ENCODE results near the gene KLK14. TPM values are rescaled to one million over a fixed set of nuclear protein-coding genes. Genes with fewer than 3 reads are reported as not detected.

The KLK14 gene
- total RNA-seq, 4 donors from 2014 or later: not detected

DNA sequence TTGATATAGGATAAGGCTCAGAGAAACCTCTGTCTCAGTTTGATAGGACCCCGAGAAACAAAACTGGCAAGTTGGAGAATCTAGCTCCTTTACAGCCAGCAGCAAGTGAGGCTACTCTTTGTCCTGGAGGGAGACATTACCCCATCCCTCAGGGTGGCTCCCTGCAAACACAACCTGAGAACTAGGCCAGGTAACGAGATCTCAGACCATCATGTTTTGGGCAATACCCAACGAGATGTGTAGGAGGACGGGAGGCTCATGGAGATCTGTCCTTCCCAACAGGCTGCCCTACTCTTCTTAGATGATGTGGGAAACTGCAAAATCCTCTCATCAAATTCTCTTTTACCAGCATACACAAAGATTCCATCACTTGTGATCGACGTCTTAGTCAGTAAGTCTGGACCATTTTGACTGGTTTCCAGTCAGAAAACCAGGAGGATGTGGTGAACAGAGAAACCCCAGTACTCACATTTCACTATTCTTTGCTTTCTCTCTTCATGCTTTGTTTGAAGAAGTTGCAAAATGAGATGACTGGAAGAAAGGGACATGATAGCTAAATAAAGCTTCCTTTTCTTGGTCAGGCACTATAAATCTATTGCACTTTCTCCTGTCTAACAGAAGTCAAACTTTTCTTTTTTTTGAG lies 31.5 kb upstream of the KLK14 start:
- intact Hi-C loops (cut with DNase I; ENCODE audit: low total_unique reads): no loop called here
- H3K9me3 ChIP-seq: no peaks in the 10 kb centered on the region
- no peak for ATAC-seq
- no peak for DNase-seq
- H3K27me3 ChIP-seq: peaks cover 0 to 6% (median 0%) of the 10 kb centered on the region in 3 donors
- TF ChIP-seq CTCF (IDR thresholded peaks at IDR 0.05 in 4 of 5, conservative IDR thresholded peaks at IDR 0.05 in 1 of 5) (no peak), POLR2A (IDR thresholded peaks at IDR 0.05) (no peak)
- H3K4me1 ChIP-seq: no peaks in the 10 kb centered on the region
- H3K4me3 ChIP-seq: no peak overlapping the region
- in situ Hi-C loops (cut with MboI; ENCODE audit: low sequenced_read_pairs in 4 of 4): loop anchor here in 1 of 4 donors (25.0 kb wide), 1 partner anchor 473 kb away; no protein-coding TSS in a partner anchor
- no peak overlapping the region for H3K27ac ChIP-seq
- no peaks in the 10 kb centered on the region for H3K36me3 ChIP-seq

DNA sequence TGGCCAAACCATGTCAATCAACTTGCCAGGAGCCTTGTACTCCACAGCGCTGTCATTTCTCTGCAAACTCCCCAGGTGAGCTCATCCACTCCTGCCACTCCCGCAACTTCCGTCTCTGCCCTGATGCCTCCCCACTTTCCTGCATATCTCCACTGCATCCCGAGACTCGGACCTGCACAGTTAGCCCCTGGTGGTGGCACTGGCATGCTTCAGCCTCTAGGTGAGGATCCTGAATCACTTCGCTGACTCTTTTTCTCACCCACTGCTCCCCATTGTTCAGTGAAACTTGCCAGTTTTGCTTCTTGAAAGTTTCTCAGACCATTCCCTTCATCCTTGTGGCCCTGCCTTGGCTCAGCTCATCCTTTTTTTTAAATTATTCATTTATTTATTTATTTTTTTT lies 28.9 kb upstream of the KLK14 start:
- in situ Hi-C loops (cut with MboI; ENCODE audit: low sequenced_read_pairs in 4 of 4): loop anchor here in 1 of 4 donors (25.0 kb wide), 1 partner anchor 476 kb away; no protein-coding TSS in a partner anchor
- intact Hi-C loops (cut with DNase I; ENCODE audit: low total_unique reads): no loop called here
- no peak overlapping the region for H3K27ac ChIP-seq

DNA sequence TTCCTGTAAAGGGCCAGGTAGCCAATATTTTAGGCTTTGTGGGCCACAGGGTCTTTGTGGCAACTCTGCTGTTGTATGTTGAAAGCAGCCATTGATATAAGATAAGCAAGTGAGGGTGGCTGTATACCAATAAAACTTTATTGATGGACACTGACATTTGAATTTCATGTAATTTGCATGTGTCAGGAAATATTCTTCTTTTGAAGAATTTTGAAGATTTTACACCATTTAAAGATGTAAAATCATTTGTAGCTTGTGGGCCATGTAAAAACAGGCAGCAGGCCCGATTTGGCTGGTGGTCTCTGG lies 27.9 kb upstream of the KLK14 start:
- Histone ChIP-seq H3K27ac (no peak overlapping the region), H3K4me3 (no peak overlapping the region), H3K27me3 (no peaks in the 10 kb centered on the region), H3K9me3 (no peaks in the 10 kb centered on the region), H3K4me1 (peaks cover 8 to 14% of the 10 kb centered on the region in 2 donors), H3K36me3 (no peaks in the 10 kb centered on the region)
- DNase-seq (no peak), ATAC-seq (no peak)
- in situ Hi-C loops (cut with MboI; ENCODE audit: low sequenced_read_pairs in 4 of 4) (loop anchor here in 1 of 4 donors (25.0 kb wide), 1 partner anchor 477 kb away; no protein-coding TSS in a partner anchor), intact Hi-C loops (cut with DNase I; ENCODE audit: low total_unique reads) (no loop called here)
- no peak for TF ChIP-seq CTCF (IDR thresholded peaks at IDR 0.05 in 4 of 5, conservative IDR thresholded peaks at IDR 0.05 in 1 of 5)

More for the DNA sequence above, 28.9 kb upstream of the KLK14 start:
- peaks cover 0 to 3% (median 0%) of the 10 kb centered on the region in 3 donors for H3K27me3 ChIP-seq
- H3K4me1 ChIP-seq: peaks cover 8 to 14% of the 10 kb centered on the region in 2 donors
- no peaks in the 10 kb centered on the region for H3K9me3 ChIP-seq
- DNase-seq (no peak), ATAC-seq (no peak)
- no peaks in the 10 kb centered on the region for H3K36me3 ChIP-seq
- TF ChIP-seq POLR2A (IDR thresholded peaks at IDR 0.05): no peak
- TF ChIP-seq CTCF (IDR thresholded peaks at IDR 0.05 in 4 of 5, conservative IDR thresholded peaks at IDR 0.05 in 1 of 5): no peak
- no peak overlapping the region for H3K4me3 ChIP-seq

DNA sequence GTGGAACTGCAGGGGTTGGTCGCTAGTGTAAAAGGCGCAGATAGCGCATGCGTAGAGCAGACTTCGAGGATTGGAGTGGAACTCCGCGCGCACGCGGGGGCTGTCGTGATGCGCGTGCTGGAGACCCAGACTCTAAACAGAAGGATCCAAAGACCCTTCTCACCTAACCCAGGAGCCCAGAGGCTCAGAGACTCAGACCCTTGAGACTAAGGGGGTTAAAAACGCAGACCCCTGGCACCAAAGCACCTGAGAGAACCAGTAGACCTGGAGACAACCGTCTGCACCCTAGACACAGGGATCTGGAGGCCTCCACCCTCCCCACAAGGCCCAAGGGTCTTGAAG lies 26.1 kb upstream of the KLK14 start:
- Histone ChIP-seq H3K36me3 (peaks cover 0 to 1% of the 10 kb centered on the region in 2 donors), H3K27ac (peak overlapping the region; percentile 65 to 75 (median 70)), H3K27me3 (no peaks in the 10 kb centered on the region), H3K4me1 (peaks cover 8 to 14% of the 10 kb centered on the region in 2 donors), H3K4me3 (peak overlapping the region; percentile 62 to 87 (median 70)), H3K9me3 (no peaks in the 10 kb centered on the region)
- no peak for DNase-seq
- intact Hi-C loops (cut with DNase I; ENCODE audit: low total_unique reads): loop anchor here (1.0 to 10.0 kb wide), 4 partner anchors 259 to 486 kb away; partner anchors contain the start of genes CLDND2, ETFB and ZNF175
- TF ChIP-seq CTCF (IDR thresholded peaks at IDR 0.05 in 4 of 5, conservative IDR thresholded peaks at IDR 0.05 in 1 of 5): no peak
- TF ChIP-seq POLR2A (IDR thresholded peaks at IDR 0.05): no peak
- peak; percentile 46 to 50 for ATAC-seq
- in situ Hi-C loops (cut with MboI; ENCODE audit: low sequenced_read_pairs in 4 of 4): loop anchor here (5.0 to 25.0 kb wide), 3 partner anchors 479 to 496 kb away; no protein-coding TSS in a partner anchor
